NCI-H2196 treated with DMSO at 0.1 percent for 48 hours (cell line): ENCODE measurements around the gene HSD17B10.
A peak's percentile ranks its signal among the peaks of the same experiment; 100 is the strongest.
"Not testable (repeated sequence)": the region's sequence is repeated elsewhere in the genome, so short reads cannot be mapped to it uniquely, and the experiment has no call there.

Experiments used
- DNase-seq: peaks from one replicate; lab custom pipeline; 2025; ENCODE audit not compliant: unreplicated experiment; lab: John Stamatoyannopoulos, UW

Gene HSD17B10

GRCh38 chrX:53438174-53438831 lies 4.1 kb upstream of the HSD17B10 start:
- no peak for DNase-seq

GRCh38 chrX:53437206-53437605 lies 3.0 kb upstream of the HSD17B10 start:
- DNase-seq, result no peak

GRCh38 chrX:53435997-53436396 lies 1.8 kb upstream of the HSD17B10 start:
- peak; percentile 6 for DNase-seq

GRCh38 chrX:53430231-53430630 lies 3.9 kb downstream of the HSD17B10 start:
- DNase-seq, result no peak

- DNase-seq, result no peak
These were observed 4.4 kb downstream of the HSD17B10 start for GRCh38 chrX:53429755-53430154.

GRCh38 chrX:53422861-53423306 lies 11.3 kb downstream of the HSD17B10 start, which contains the start of gene RIBC1:
Gene RIBC1 (plus strand): TSS chrX:53422873. CDS start chrX:53426277, 3,404 bp downstream.
- DNase-seq, result no peak

GRCh38 chrX:53422086-53422860 lies 11.9 kb downstream of the HSD17B10 start, which contains the start of gene SMC1A:
Gene SMC1A (minus strand): TSS chrX:53422654. CDS start chrX:53422600, 54 bp downstream.
- peak; percentile 77 for DNase-seq

GRCh38 chrX:53421772-53422085 lies 12.4 kb downstream of the HSD17B10 start:
- DNase-seq, result peak; percentile 28

GRCh38 chrX:53421125-53421524 lies 13.0 kb downstream of the HSD17B10 start:
- no peak for DNase-seq

- DNase-seq, result not testable (repeated sequence)
These were observed 13.8 kb downstream of the HSD17B10 start for GRCh38 chrX:53420351-53420750.

GRCh38 chrX:53412446-53412845 lies 21.7 kb downstream of the HSD17B10 start:
- no peak for DNase-seq

GRCh38 chrX:53403535-53403934 lies 30.6 kb downstream of the HSD17B10 start:
- no peak for DNase-seq

- DNase-seq, result no peak
These were observed 36.0 kb downstream of the HSD17B10 start for GRCh38 chrX:53398216-53398615.

- no peak for DNase-seq
These were observed 38.4 kb downstream of the HSD17B10 start for GRCh38 chrX:53395605-53396298.

- no peak for DNase-seq
These were observed 50.6 kb downstream of the HSD17B10 start for GRCh38 chrX:53383376-53384076.
